Right lobe of liver (tissue), 6 donors: ENCODE measurements around the gene ACOX3. TPM values are rescaled to one million over a fixed set of nuclear protein-coding genes. Genes with fewer than 3 reads are reported as not detected.

Experiments
- ATAC-seq, 4 donors: fragments of 200-7000 bp; cut with Tn5 transposase; one replicate each; pipeline ENCODE4 v1.9.1; 2020; ENCODE audit warnings: mild to moderate bottlenecking in 4 of 4, moderate library complexity in 4 of 4
- DNase-seq, 3 donors: peaks; one replicate each; pipeline ENCODE4 v3.0.0-alpha.2; 2020
- H3K27ac ChIP-seq, 3 donors: fragments of 200-600 bp; one replicate each; pipeline ENCODE4 v1.8.0; 2022
- H3K27me3 ChIP-seq, 2 donors: fragments of 200-600 bp; one replicate each; pipeline ENCODE4 v1.8.0; 2022
- H3K36me3 ChIP-seq, 4 donors: fragments of 200-600 bp; sonication (generic) in 1 of 4; one replicate each; pipeline versions ENCODE4 v1.5.1 to v1.8.0; 2017 to 2022; ENCODE audit warnings: control low read depth in 1 of 4
- H3K4me1 ChIP-seq, 4 donors: fragments of 200-600 bp; sonication (generic) in 1 of 4; one replicate each; pipeline versions ENCODE4 v1.5.1 to v1.8.0; 2017 to 2022; ENCODE audit warnings: control low read depth in 1 of 4
- H3K4me3 ChIP-seq, 3 donors: fragments of 200-600 bp; one replicate each; pipeline ENCODE4 v1.8.0; 2022
- H3K9me3 ChIP-seq, 4 donors: fragments of 200-600 bp; sonication (generic) in 1 of 4; one replicate each; pipeline versions ENCODE4 v1.5.1 to v1.8.0; 2017 to 2022; ENCODE audit warnings: control low read depth in 1 of 4
- CTCF ChIP-seq, 4 donors: fragments of 200-600 bp in 3 of 4; fragments of 450-650 bp in 1 of 4; IDR thresholded peaks; one replicate each; pipeline versions ENCODE4 v1.5.1 to v1.8.0; 2016 to 2022; ENCODE audit warnings: antibody characterized with exemption in 4 of 4, mild to moderate bottlenecking in 2 of 4
- POLR2A ChIP-seq: fragments of 450-650 bp; IDR thresholded peaks from one replicate; pipeline ENCODE4 v1.6.1; 2017; ENCODE audit warnings: antibody characterized with exemption, mild to moderate bottlenecking
- WGBS: methylation state at CpG from one replicate; pipeline ENCODE4 v1.1.6; 2018; ENCODE audit warnings: low coverage, low lambda C conversion rate; ENCODE audit not compliant: insufficient coverage; ENCODE audit errors: missing lambda C conversion rate; 5-methylcytosine and 5-hydroxymethylcytosine counted together
- intact Hi-C, 2 donors: fragments of 100-400 bp; cut with DNase I; formaldehyde crosslinking; loops; one replicate each; pipeline versions ENCODE4 v1.11.2 to v1.14.1; 2022
- total RNA-seq, 6 experiments: library from RNA; depleted of rRNA in 2 of 6; stranded (reverse); fragments of >200 nt in 2 of 6; fragmentation: NEBNext Ultra II Directional in 3 of 6; extraction: Animal tissue kit (Norgen Biotek cat#: 25700) in 3 of 6; gene quantifications; one replicate each; pipeline versions ENCODE4 v1.1.0 to v1.2.4, GENCODE V29; 2016 to 2023
- donor health status: DM: no; HTN: yes; CAD: no.
- donor health status: DM: no; HTN: no; CAD: no.
- donor health status: DM: no; HTN: no; CAD: no.
- donor health status: DM: no; HTN: yes; CAD: no.
- donor health status: DM: no; HTN: yes; CAD: no.

Gene ACOX3
- total RNA-seq, 6 experiments from 2014 or later = 18.5 to 36.9 (median 21.9) TPM

DNA sequence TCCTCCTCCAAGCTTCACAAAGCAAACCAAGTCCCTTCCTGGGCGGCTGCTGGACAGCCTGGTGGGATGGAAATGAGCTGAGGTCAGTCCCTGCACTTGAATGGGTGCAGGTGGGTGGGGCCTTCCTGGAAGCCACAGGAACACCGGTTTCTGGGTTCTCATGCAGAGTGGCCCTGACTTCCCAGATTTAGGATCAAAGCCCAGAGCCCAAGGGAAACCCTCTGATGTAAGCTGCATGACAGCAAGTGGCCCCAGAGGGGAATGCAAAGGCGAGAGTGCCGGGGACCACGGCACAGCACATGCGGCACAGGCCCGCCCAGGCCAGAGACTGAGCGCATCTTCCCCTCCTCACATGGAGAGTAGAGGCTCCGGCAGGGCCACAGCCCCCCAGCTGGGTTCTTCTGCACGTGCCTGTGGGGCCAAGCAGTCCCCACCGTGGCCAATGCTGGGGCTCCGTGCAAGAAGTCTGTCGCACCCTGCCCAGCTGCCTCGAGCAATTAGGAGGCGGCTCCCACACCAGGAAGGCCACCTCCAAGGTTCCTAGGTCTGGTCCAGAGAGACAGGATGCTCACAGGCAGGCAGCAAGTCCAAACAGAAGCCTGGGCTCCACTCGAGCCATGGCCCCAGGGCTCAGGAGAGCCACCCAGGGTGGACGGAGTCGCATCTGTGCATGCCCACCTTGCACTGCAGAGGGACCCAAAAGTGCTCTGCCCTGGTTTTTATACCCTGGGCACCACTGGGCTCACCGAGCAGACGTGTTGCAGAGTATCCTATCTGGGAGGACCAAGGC lies 88.0 kb downstream of the ACOX3 start:
- intact Hi-C loops = no loop called here
- no peaks in the 10 kb centered on the region for H3K9me3 ChIP-seq
- WGBS = 17% methylated on average over 1 of the region's 20 CpGs
- TF ChIP-seq POLR2A (no peak), CTCF (IDR thresholded peaks at IDR 0.05) (no peak)
- H3K4me1 ChIP-seq = no peaks in the 10 kb centered on the region
- DNase-seq = no peak
- no peak for ATAC-seq
- H3K36me3 ChIP-seq = no peaks in the 10 kb centered on the region
- H3K4me3 ChIP-seq = no peak overlapping the region
- no peaks in the 10 kb centered on the region for H3K27me3 ChIP-seq
- H3K27ac ChIP-seq = no peak overlapping the region

- DNase-seq = no peak
- peak in 1 of 4 donors; percentile 31 for ATAC-seq
- Histone ChIP-seq H3K9me3 (no peaks in the 10 kb centered on the region), H3K4me3 (no peak overlapping the region), H3K36me3 (no peaks in the 10 kb centered on the region), H3K27ac (no peak overlapping the region), H3K4me1 (no peaks in the 10 kb centered on the region), H3K27me3 (no peaks in the 10 kb centered on the region)
- no peak for TF ChIP-seq CTCF (IDR thresholded peaks at IDR 0.05)
- no peak for TF ChIP-seq POLR2A
- WGBS = 31% methylated on average over 7 of the region's 8 CpGs
- intact Hi-C loops = no loop called here
These were observed 88.6 kb downstream of the ACOX3 start for GRCh38 chr4:8351931-8352367.

GRCh38 chr4:8350841-8351461 lies 89.6 kb downstream of the ACOX3 start:
- WGBS = no CpG with 5 or more reads among the region's 19 CpGs
- no peak overlapping the region for H3K27ac ChIP-seq

DNA sequence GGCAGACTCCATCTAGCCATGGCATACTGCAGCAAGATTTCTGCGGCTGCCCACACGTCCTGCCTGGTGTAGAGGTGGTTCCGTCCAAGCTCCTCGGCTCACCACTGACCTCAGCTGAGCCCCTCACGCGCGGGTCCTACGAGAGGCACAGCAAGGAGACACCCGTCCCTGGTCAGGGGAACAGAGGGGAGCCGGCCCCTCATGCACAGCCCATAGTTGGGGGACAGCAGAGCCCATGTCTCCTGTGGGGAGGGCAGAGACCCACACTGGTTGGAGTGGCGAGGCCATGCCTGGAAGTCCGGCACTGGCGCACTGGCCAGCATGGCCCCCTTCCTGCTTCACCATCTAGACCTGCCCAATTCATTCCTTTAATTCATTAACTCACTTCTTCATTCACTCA lies 90.2 kb downstream of the ACOX3 start:
- DNase-seq (no peak), ATAC-seq (no peak)
- no peak overlapping the region for H3K4me3 ChIP-seq
- H3K9me3 ChIP-seq = no peaks in the 10 kb centered on the region
- no peaks in the 10 kb centered on the region for H3K27me3 ChIP-seq
- TF ChIP-seq POLR2A (no peak), CTCF (IDR thresholded peaks at IDR 0.05) (no peak)
- H3K27ac ChIP-seq = no peak overlapping the region
- WGBS = 89% methylated on average over 10 of the region's 13 CpGs
- intact Hi-C loops = no loop called here
- no peaks in the 10 kb centered on the region for H3K4me1 ChIP-seq
- no peaks in the 10 kb centered on the region for H3K36me3 ChIP-seq

More at GRCh38 chr4:8350841-8351461, 89.6 kb downstream of the ACOX3 start:
- H3K9me3 ChIP-seq = no peaks in the 10 kb centered on the region
- H3K4me3 ChIP-seq = no peak overlapping the region
- DNase-seq (no peak), ATAC-seq (peak in 1 of 4 donors; percentile 8)
- H3K4me1 ChIP-seq = no peaks in the 10 kb centered on the region
- no peaks in the 10 kb centered on the region for H3K36me3 ChIP-seq
- no peaks in the 10 kb centered on the region for H3K27me3 ChIP-seq
- TF ChIP-seq CTCF (IDR thresholded peaks at IDR 0.05) (no peak), POLR2A (no peak)
- intact Hi-C loops = no loop called here
